Osteocyte (in vitro differentiated cells): Measurements from ENCODE around the gene RP2. TPM values are rescaled to one million over a fixed set of nuclear protein-coding genes. Genes with fewer than 3 reads are reported as not detected.

Experiments
- DNase-seq: peaks from one replicate; pipeline ENCODE4 v3.0.0; 2021; ENCODE audit warnings: mixed read lengths; ENCODE audit not compliant: unreplicated experiment; ENCODE audit errors: extremely low spot score
- H3K27ac Mint-ChIP-seq: one replicate; pipeline ENCODE4 v1.8.0; 2021; ENCODE audit warnings: mild to moderate bottlenecking, mixed read lengths; ENCODE audit not compliant: unreplicated experiment
- H3K27me3 Mint-ChIP-seq: one replicate; pipeline ENCODE4 v1.8.0; 2021; ENCODE audit warnings: mixed read lengths; ENCODE audit not compliant: unreplicated experiment
- H3K36me3 Mint-ChIP-seq: one replicate; pipeline ENCODE4 v1.8.0; 2021; ENCODE audit warnings: mixed read lengths; ENCODE audit not compliant: unreplicated experiment
- H3K4me1 Mint-ChIP-seq: one replicate; pipeline ENCODE4 v1.8.0; 2021; ENCODE audit warnings: mixed read lengths; ENCODE audit not compliant: unreplicated experiment
- H3K4me3 Mint-ChIP-seq: one replicate; pipeline ENCODE4 v1.8.0; 2021; ENCODE audit warnings: mild to moderate bottlenecking, moderate library complexity, mixed read lengths; ENCODE audit not compliant: unreplicated experiment
- H3K9me3 Mint-ChIP-seq: one replicate; pipeline ENCODE4 v1.8.0; 2021; ENCODE audit warnings: mixed read lengths; ENCODE audit not compliant: unreplicated experiment
- total RNA-seq: library from RNA; stranded (reverse); gene quantifications from 2 replicates; pipeline ENCODE4 v1.2.1, GENCODE V29; 2021
- TF ChIP-seq, protein P1 (sequence below): fragments of 200-600 bp; sonication (generic); IDR thresholded peaks from 2 replicates; pipeline ENCODE4 v1.5.0; 2021; ENCODE audit warnings: antibody characterized with exemption, mild to moderate bottlenecking, moderate library complexity

Gene RP2
- total RNA-seq, 1 donor from 2014 or later, result 15.7 TPM

DNA sequence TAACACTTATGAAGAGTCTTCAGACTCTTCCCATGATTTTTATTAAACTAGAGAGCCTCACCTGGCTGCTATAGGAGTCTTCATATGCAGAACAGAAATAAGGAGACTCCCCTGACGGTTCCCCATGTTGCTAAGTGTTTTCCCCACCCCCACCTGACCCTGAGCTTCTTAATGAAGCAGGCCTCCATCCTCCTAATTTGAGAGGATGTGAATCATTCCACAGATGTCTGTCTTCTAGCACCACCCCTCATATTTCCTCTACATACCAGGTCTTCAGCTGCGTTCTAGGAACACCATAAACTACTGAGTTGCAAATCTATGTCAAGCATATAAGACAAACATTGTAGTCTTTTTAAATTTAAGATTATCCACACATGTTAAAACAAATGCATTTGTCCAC lies 36.9 kb downstream of the RP2 start:
- Mint-ChIP-seq H3K4me3 (no peak overlapping the region), H3K9me3 (peaks cover 3% of the 10 kb centered on the region), H3K27ac (no peak overlapping the region), H3K36me3 (peaks cover 2% of the 10 kb centered on the region), H3K4me1 (peaks cover 12% of the 10 kb centered on the region), H3K27me3 (no peaks in the 10 kb centered on the region)
- TF ChIP-seq, protein P1, sequence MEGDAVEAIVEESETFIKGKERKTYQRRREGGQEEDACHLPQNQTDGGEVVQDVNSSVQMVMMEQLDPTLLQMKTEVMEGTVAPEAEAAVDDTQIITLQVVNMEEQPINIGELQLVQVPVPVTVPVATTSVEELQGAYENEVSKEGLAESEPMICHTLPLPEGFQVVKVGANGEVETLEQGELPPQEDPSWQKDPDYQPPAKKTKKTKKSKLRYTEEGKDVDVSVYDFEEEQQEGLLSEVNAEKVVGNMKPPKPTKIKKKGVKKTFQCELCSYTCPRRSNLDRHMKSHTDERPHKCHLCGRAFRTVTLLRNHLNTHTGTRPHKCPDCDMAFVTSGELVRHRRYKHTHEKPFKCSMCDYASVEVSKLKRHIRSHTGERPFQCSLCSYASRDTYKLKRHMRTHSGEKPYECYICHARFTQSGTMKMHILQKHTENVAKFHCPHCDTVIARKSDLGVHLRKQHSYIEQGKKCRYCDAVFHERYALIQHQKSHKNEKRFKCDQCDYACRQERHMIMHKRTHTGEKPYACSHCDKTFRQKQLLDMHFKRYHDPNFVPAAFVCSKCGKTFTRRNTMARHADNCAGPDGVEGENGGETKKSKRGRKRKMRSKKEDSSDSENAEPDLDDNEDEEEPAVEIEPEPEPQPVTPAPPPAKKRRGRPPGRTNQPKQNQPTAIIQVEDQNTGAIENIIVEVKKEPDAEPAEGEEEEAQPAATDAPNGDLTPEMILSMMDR, result no peak
- DNase-seq, result no peak

DNA sequence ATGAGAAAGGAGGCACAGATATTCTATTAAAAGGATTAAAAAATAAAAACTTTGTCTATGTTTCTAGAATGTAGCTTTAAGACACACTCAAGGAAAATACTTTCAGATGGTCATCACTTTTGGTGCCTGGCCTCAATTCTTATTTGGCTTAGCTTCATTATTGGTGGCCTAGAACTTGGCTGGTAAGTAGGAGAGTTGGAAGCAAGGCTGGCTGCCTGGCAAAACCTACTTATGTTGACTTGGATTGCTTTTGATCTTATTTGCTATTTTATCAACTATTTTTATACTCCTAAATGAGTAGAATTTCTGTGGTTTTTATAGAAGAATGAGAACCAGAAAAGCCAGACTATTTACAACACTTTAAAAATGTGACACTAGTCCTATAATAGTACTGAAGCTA lies 40.1 kb downstream of the RP2 start:
- H3K27me3 Mint-ChIP-seq, result no peaks in the 10 kb centered on the region
- H3K27ac Mint-ChIP-seq, result no peak overlapping the region
- no peak for DNase-seq
- H3K4me3 Mint-ChIP-seq, result no peak overlapping the region
- peaks cover 12% of the 10 kb centered on the region for H3K4me1 Mint-ChIP-seq
- H3K36me3 Mint-ChIP-seq, result peaks cover 2% of the 10 kb centered on the region
- H3K9me3 Mint-ChIP-seq, result peaks cover 3% of the 10 kb centered on the region
- TF ChIP-seq, protein P1, result no peak

DNA sequence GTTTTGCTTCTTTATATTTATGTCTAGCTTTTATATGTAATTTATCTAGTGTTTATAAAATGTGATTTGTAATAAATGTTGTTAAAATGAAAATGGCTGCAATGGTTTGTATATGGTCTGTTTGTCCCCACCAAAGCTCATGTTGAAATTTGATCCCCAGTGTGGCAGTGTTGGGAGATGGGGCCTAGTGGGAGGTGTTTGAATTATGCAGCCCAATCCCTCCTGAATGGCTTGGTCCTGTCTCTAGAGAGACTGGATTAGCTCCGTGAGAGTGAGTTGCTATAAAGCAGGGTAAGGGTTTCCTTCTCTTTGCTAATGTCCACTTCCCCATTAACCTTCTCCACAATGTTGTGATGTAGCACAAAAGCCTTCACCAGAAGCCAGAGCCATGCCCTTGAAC lies 45.4 kb downstream of the RP2 start:
- TF ChIP-seq, protein P1, result no peak
- no peak for DNase-seq
- Mint-ChIP-seq H3K27ac (no peak overlapping the region), H3K9me3 (peaks cover 7% of the 10 kb centered on the region), H3K4me3 (no peak overlapping the region), H3K36me3 (peaks cover 2% of the 10 kb centered on the region), H3K4me1 (no peaks in the 10 kb centered on the region), H3K27me3 (no peaks in the 10 kb centered on the region)

DNA sequence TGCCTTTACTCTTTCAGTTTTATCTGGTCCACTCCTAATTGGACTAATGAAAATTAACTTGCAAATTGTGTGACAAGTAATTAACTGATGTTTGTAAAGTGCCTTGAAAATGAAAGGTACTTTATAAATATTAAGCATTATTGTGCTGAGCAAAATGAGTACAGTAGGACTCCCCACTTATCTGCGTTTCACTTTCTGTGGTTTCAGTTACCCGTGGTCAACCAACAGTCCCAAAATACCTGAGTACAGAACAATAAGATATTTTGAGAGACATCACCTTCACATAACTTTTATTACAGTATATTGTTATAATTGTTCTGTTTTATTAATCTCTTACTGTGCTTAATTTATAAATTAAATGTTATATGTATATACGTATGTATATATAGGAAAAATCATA lies 48.0 kb downstream of the RP2 start:
- Mint-ChIP-seq H3K4me1 (no peaks in the 10 kb centered on the region), H3K4me3 (no peak overlapping the region), H3K27me3 (no peaks in the 10 kb centered on the region), H3K36me3 (peaks cover 1% of the 10 kb centered on the region), H3K27ac (no peak overlapping the region), H3K9me3 (peaks cover 7% of the 10 kb centered on the region)
- TF ChIP-seq, protein P1, result no peak
- no peak for DNase-seq

DNA sequence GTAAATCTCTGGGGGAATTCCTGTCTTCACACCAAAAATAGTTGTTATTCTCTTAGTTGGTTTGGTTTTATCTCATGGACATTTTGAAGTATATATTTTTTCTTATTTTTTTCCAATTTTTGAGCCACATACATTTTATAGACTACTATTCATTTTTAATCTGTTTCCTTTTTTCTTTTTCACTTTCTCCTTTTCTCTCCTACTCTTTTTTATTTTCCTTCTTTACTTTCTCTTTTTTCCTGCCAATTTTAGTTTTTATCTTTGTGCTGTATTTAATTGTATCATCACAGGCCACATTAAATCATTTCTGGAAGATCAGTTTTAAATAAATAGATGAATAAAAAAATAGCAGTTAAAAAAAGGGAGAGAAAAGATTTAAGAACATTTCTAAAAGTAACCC lies 61.4 kb downstream of the RP2 start:
- Mint-ChIP-seq H3K9me3 (peaks cover 5% of the 10 kb centered on the region), H3K27ac (no peak overlapping the region), H3K4me1 (no peaks in the 10 kb centered on the region), H3K4me3 (no peak overlapping the region), H3K27me3 (no peaks in the 10 kb centered on the region), H3K36me3 (no peaks in the 10 kb centered on the region)
- TF ChIP-seq, protein P1, result no peak
- DNase-seq, result no peak
